ENCODE data around the gene DVL3. TPM values are rescaled to one million over a fixed set of nuclear protein-coding genes. Genes with fewer than 3 reads are reported as not detected.
A peak's percentile ranks its signal among the peaks of the same experiment; 100 is the strongest.
"Not testable (repeated sequence)": the region's sequence is repeated elsewhere in the genome, so short reads cannot be mapped to it uniquely, and the experiment has no call there.

DVL3 gene
- total RNA-seq, 4 donors from 2014 or later: 36.5 to 58.1 (median 48.0) TPM

DNA sequence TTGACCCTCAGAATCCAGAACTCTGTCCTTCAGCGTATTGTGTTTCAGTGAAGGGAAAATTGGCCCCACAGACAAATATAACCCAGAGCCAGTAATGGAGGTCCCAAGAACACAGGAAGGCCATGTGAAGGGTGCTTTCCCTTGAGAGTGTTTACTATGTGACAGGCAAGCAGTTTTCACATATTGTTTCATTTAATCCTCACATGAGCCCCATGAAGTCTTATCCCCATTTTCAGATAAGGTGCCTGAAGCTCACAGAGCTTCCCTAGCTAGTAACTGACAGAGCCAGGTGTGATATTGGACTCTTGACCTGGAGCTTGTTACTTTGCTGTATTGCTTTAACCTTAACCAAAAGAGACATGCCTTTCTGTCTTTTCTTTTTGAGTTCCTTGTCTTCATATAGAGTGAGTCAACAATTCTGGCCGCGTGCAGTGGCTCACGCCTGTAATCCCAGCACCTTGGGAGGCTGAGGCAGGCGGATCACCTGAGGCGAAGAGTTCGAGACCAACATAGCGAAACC, 9.4 kb upstream of the DVL3 start:
- intact Hi-C loops (cut with DNase I; ENCODE audit: low total_unique reads) (loop anchor here (2.0 kb wide), 2 partner anchors 41 to 103 kb away; partner anchors contain the start of genes ABCF3, ALG3 and EEF1AKMT4), in situ Hi-C loops (cut with MboI; ENCODE audit: low sequenced_read_pairs in 4 of 4) (loop anchor here in 3 of 4 donors (10.0 to 25.0 kb wide), 3 partner anchors 91 to 259 kb away; partner anchors contain the start of genes PARL (in 3 of the 3), ALG3 (in 2 of the 3), EEF1AKMT4 (in 2 of the 3) and VWA5B2 (in 1 of the 3))
- Histone ChIP-seq H3K36me3 (peaks cover 0 to 43% of the 10 kb centered on the region in 2 donors), H3K4me3 (no peak overlapping the region), H3K4me1 (peaks cover 23 to 33% of the 10 kb centered on the region in 2 donors), H3K27ac (peak overlapping the region; percentile 61 to 80 (median 72)), H3K27me3 (no peaks in the 10 kb centered on the region), H3K9me3 (no peaks in the 10 kb centered on the region)
- DNase-seq (no peak), ATAC-seq (no peak)
- TF ChIP-seq, protein P1, sequence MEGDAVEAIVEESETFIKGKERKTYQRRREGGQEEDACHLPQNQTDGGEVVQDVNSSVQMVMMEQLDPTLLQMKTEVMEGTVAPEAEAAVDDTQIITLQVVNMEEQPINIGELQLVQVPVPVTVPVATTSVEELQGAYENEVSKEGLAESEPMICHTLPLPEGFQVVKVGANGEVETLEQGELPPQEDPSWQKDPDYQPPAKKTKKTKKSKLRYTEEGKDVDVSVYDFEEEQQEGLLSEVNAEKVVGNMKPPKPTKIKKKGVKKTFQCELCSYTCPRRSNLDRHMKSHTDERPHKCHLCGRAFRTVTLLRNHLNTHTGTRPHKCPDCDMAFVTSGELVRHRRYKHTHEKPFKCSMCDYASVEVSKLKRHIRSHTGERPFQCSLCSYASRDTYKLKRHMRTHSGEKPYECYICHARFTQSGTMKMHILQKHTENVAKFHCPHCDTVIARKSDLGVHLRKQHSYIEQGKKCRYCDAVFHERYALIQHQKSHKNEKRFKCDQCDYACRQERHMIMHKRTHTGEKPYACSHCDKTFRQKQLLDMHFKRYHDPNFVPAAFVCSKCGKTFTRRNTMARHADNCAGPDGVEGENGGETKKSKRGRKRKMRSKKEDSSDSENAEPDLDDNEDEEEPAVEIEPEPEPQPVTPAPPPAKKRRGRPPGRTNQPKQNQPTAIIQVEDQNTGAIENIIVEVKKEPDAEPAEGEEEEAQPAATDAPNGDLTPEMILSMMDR (IDR thresholded peaks at IDR 0.05 in 4 of 5, conservative IDR thresholded peaks at IDR 0.05 in 1 of 5): no peak
- no peak for TF ChIP-seq POLR2A (IDR thresholded peaks at IDR 0.05)

DNA sequence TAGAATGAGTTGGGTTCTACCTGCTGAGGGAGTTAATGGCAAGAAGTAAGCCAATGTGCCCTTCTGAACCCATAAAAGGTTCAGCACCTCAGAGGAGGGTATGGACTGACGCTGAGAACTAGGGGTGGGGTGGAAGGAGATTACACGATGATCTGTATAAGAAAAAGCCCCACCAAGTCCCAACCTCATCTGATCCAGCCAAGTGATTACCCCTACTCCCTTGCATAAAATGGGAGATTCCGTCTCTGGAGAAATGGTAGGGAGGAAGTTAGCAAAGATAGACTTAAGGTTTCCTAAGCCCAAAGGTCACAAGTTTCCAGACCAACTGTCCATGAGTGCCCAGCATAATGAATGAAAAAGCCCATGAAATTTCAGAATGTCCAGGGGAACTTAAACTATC, 7.1 kb upstream of the DVL3 start:
- Histone ChIP-seq H3K4me3 (no peak overlapping the region), H3K27ac (no peak overlapping the region), H3K4me1 (peaks cover 23 to 33% of the 10 kb centered on the region in 2 donors), H3K9me3 (no peaks in the 10 kb centered on the region), H3K36me3 (peaks cover 0 to 20% of the 10 kb centered on the region in 2 donors), H3K27me3 (no peaks in the 10 kb centered on the region)
- ATAC-seq: no peak
- DNase-seq: no peak
- in situ Hi-C loops (cut with MboI; ENCODE audit: low sequenced_read_pairs in 4 of 4): loop anchor here in 3 of 4 donors (10.0 to 25.0 kb wide), 3 partner anchors 89 to 261 kb away; partner anchors contain the start of genes PARL (in 3 of the 3), ALG3 (in 2 of the 3), EEF1AKMT4 (in 2 of the 3) and VWA5B2 (in 1 of the 3)
- intact Hi-C loops (cut with DNase I; ENCODE audit: low total_unique reads): no loop called here
- no peak for TF ChIP-seq POLR2A (IDR thresholded peaks at IDR 0.05)
- TF ChIP-seq, protein P1 (IDR thresholded peaks at IDR 0.05 in 4 of 5, conservative IDR thresholded peaks at IDR 0.05 in 1 of 5): no peak

DNA sequence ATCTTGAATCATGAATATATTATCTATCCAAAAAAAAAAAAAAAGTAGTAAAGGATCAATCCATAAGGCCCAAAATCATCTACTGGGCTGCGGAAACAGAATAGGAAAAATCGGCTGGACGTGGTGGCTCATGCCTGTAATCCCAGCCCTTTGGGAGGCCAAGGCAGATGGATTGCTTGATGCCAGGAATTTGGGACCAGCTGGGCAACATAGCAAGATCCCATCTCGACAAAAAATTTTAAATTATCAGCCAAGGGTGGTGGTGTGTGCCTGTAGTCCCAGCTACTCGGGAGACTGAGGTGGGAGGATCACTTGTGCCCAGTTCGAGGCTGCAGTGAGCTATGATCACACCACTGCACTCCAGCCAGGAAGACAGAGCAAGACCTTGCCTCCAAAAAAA, 6.1 kb upstream of the DVL3 start:
- peaks cover 29 to 38% of the 10 kb centered on the region in 2 donors for H3K4me1 ChIP-seq
- no peak for TF ChIP-seq POLR2A (IDR thresholded peaks at IDR 0.05)
- TF ChIP-seq, protein P1 (IDR thresholded peaks at IDR 0.05 in 4 of 5, conservative IDR thresholded peaks at IDR 0.05 in 1 of 5): no peak
- peaks cover 0 to 10% of the 10 kb centered on the region in 2 donors for H3K36me3 ChIP-seq
- H3K27me3 ChIP-seq: no peaks in the 10 kb centered on the region
- H3K4me3 ChIP-seq: no peak overlapping the region
- no peak overlapping the region for H3K27ac ChIP-seq
- no peak for DNase-seq
- in situ Hi-C loops (cut with MboI; ENCODE audit: low sequenced_read_pairs in 4 of 4) (loop anchor here in 3 of 4 donors (10.0 to 25.0 kb wide), 3 partner anchors 88 to 262 kb away; partner anchors contain the start of genes PARL (in 3 of the 3), ALG3 (in 2 of the 3), EEF1AKMT4 (in 2 of the 3) and VWA5B2 (in 1 of the 3)), intact Hi-C loops (cut with DNase I; ENCODE audit: low total_unique reads) (no loop called here)
- no peaks in the 10 kb centered on the region for H3K9me3 ChIP-seq
- ATAC-seq: no peak

DNA sequence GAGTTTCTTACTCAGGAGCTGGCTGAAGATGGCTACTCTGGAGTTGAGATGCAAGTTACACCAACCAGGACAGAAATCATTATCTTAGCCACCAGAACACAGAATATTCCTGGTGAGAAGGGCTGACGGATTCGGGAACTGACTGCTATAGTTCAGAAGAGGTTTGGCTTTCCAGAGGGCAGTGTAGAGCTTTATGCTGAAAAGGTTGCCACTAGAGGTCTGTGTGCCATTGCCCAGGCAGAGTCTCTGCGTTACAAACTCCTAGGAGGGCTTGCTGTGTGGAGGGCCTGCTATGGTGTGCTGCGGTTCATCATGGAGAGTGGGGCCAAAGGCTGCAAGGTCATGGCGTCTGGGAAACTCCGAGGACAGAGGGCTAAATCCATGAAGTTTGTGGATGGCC, 5.4 kb upstream of the DVL3 start:
- H3K4me3 ChIP-seq; DNase-seq; H3K36me3 ChIP-seq; H3K27ac ChIP-seq; ATAC-seq; H3K9me3 ChIP-seq; H3K27me3 ChIP-seq; intact Hi-C loops (cut with DNase I; ENCODE audit: low total_unique reads): not testable (repeated sequence)
- in situ Hi-C loops (cut with MboI; ENCODE audit: low sequenced_read_pairs in 4 of 4): loop anchor here in 3 of 4 donors (10.0 to 25.0 kb wide), 3 partner anchors 88 to 262 kb away; partner anchors contain the start of genes PARL (in 3 of the 3), ALG3 (in 2 of the 3), EEF1AKMT4 (in 2 of the 3) and VWA5B2 (in 1 of the 3)
- peaks cover 29 to 38% of the 10 kb centered on the region in 2 donors for H3K4me1 ChIP-seq

Measured in gastrocnemius medialis (tissue), 4 donors.